Measurements from ENCODE around the gene GUCY1A2.

GRCh38 chr11:106986673-106987072 is 31.6 kb downstream of the GUCY1A2 start:
- TF ChIP-seq CTCF (conservative IDR thresholded peaks at IDR 0.05; ENCODE audit: low read depth, low read length) (no peak), EZH2 (IDR thresholded peaks at IDR 0.05; ENCODE audit: low read length, unreplicated experiment) (no peak), EZH2phosphoT487 (IDR thresholded peaks at IDR 0.05; ENCODE audit: borderline replicate concordance, low read length) (no peak)
